T47D (cell line): Measurements from ENCODE around the gene TMTC4.

Experiments used
- DNase-seq, 2 experiments: peaks; one replicate each; pipeline versions ENCODE4 v3.0.0 to v3.0.0-alpha.2; 2011 to 2012; ENCODE audit warnings: low read depth in 1 of 2, low spot score in 1 of 2
- JUND ChIP-seq: IDR thresholded peaks from 2 replicates; pipeline ENCODE4 v1.6.1; 2012; ENCODE audit warnings: low read depth
- in situ Hi-C: cut with HindIII; loops from 2 replicates; pipeline ENCODE4 v1.10.0; 2016; ENCODE audit warnings: low sequenced_read_pairs, low pct_unique_long_range_greater_than_20kb

The TMTC4 gene

DNA sequence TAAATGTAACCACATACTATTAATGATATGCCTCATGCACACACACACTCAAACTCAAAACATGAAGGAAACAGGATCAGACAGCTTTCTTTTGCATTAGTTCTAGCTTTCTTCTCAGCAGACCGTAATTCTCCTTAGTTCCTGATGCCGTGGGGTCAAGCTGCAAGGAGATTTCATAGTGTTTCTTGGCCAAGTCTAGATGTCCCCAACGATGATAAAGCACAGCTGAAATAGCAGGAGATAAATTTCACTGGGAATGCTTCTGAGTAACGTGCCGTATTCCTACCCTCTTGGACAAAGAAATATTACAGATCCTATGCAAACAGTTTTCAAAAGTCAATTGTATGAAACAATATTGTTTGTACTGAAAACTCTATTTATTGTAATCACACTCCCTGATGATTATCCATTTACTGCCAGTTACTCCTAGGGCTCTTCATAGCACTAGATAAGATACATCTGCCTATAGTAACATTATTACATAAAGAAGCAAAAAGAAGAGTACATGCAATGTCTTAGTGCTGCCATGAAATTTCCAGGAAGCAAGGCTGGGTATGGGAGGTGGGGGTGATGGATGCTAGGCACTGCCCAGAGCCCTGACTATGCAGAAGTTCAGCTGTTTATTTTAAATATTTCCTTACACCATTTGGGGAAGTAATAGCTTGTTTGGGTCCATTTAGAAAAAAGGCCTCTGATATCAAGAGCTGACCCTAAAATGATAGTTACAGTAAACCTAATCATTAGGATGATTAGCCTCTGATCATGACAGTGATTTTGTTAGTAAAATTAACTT lies 69.5 kb downstream of the TMTC4 start:
- no peak for DNase-seq
- TF ChIP-seq JUND = no peak
- in situ Hi-C loops = no loop called here

DNA sequence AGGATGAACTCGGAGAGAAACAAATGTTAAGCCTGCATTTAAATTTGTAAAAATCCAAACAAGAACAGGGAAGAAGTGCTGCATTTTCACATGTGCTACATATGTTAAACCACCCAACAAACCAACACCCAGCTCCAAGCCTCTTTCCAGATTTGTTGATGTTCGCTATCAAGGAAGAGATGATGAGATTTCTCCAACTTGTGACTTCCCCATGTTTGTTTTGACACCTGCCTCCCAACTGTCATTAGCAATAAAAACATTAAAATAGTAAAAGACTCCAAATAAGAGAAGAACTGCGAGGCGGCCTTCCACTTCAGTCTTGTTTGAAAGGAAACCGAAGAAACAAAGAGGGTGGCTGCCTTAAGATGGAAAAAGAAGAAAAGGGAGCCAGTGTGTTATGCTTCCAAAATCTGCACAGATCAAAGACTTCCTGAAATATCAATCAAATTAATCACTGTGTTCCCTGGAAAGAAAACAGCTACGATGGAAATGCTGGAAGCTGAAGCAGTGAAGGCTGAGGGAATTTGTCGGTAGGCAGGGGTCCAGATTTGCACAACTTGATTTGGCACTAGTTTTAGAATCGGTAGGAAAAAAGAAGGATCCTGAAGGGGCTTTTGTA lies 72.0 kb downstream of the TMTC4 start:
- no peak for TF ChIP-seq JUND
- DNase-seq = no peak
- in situ Hi-C loops = no loop called here

DNA sequence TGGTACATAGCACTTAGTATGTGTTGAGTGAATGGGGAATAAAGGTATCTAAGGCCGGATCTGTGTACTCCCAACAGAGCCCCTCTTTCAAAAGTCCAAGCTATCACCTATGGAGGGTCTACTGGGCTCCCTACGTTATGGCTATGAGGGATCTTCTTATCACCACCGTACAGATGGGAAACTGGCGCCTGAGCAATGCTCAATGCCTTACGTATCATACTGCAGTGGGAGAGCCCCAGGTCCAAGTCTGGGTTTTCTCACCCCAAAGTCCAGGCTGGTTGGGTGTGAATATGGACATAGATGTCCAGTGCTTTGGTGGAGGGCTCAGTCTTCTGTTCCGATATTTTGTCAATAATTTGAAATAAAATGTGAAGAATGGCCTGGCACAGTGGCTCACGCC lies 72.9 kb downstream of the TMTC4 start:
- DNase-seq = no peak
- no peak for TF ChIP-seq JUND
- in situ Hi-C loops = no loop called here

- in situ Hi-C loops = no loop called here
- no peak for DNase-seq
- no peak for TF ChIP-seq JUND
These were observed 73.7 kb downstream of the TMTC4 start for GRCh38 chr13:100600915-100601314.

- in situ Hi-C loops = no loop called here
- TF ChIP-seq JUND = no peak
- DNase-seq = no peak
These were observed 74.1 kb downstream of the TMTC4 start for GRCh38 chr13:100600461-100600860.

GRCh38 chr13:100597253-100597652 lies 77.3 kb downstream of the TMTC4 start:
- in situ Hi-C loops = no loop called here
- DNase-seq = no peak
- TF ChIP-seq JUND = no peak

DNA sequence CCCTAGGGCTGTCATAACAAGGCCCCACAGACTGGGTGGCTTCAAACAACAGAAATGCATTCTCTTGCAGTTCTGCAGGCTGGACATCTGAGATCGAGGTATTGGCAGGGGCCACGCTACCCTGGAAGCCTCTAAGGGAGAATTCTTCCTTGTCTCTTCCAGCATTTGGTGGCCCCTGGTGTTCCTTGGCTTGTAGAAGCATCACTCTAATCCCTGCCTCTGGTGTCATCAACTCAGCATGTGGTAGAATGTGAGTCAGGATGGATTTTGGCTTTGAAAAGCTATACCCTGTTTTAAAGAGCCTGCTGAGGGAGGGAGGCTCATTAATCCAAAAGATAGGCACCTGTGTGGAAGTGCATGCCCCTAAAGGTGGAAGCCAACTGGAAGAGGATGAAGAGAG lies 78.1 kb downstream of the TMTC4 start:
- in situ Hi-C loops = no loop called here
- no peak for DNase-seq

DNA sequence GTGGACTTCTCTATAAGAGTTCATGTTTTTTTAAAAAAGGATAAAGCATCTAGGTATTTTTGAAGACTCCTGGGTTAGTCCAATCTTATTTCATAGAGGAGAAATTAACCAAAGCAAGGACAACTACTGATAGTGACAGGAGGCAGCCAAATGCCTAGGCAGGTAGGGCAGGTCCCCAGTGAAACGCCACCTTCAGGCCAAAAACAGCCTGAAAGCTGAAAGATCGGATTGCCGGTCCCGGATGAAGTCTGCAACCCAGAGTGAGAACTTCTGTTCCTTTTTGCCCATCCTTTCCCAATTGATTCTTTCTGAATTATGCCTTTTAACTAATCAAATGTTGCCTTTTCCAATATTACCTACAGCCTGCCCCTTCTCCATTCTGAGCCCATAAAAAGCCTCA lies 79.9 kb downstream of the TMTC4 start:
- no peak for TF ChIP-seq JUND
- in situ Hi-C loops = no loop called here
- DNase-seq = peak in 1 of 2 experiments; percentile 51

More for the DNA sequence above, 78.1 kb downstream of the TMTC4 start:
- no peak for TF ChIP-seq JUND

DNA sequence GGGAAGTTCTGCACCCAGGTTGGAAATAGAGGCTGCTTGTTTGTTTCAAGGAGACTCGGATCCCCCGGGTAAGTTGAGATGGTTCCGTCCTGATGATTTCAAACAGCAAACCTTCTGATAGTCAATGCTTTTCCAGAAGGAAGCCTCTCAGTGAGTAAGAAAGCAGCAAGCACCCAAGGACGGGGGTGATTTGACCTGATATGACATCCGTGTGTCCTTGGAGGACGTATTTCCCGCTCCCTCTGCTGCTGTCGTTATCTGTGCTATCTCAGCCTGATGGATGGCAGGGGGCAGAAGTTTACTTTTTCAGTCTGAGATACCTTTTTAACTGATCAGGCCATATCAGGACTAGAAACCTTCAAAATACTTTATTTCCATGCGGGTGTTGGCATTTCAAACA lies 80.3 kb downstream of the TMTC4 start:
- no peak for DNase-seq
- in situ Hi-C loops = no loop called here
- no peak for TF ChIP-seq JUND

GRCh38 chr13:100589178-100589725 lies 85.3 kb downstream of the TMTC4 start:
- in situ Hi-C loops = no loop called here
- TF ChIP-seq JUND = no peak
- DNase-seq = no peak

- TF ChIP-seq JUND = no peak
- DNase-seq = peak; percentile 67 to 72
- in situ Hi-C loops = no loop called here
These were observed 86.0 kb downstream of the TMTC4 start, which contains the start of gene GGACT for GRCh38 chr13:100588331-100589177. Gene GGACT (minus strand): TSS chr13:100588789. CDS start chr13:100532591, 56,198 bp downstream.

DNA sequence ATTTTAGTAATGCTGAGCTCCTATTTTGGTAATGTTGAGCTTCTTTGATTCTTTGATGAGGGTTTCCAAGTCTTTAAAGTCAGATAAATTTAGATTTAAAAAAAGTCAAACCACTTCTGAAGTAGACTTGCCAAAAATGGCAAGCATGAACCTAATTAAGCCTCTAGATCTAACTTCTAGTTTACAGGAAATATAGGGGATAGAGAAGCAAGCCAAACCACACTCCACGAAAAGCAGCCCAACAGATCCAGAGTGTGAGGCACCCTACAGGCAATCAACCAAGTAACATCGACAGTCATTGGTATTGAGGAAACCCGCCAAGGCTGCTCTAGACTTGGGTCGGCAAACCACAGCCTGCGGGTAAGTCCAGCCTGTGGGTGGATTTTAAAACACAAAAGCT lies 89.7 kb downstream of the TMTC4 start:
- no peak for TF ChIP-seq JUND
- in situ Hi-C loops = no loop called here
- DNase-seq = no peak
